ENCODE data around the gene ATG9B.
"Not testable (repeated sequence)": the region's sequence is repeated elsewhere in the genome, so short reads cannot be mapped to it uniquely, and the experiment has no call there.

Gene ATG9B

DNA sequence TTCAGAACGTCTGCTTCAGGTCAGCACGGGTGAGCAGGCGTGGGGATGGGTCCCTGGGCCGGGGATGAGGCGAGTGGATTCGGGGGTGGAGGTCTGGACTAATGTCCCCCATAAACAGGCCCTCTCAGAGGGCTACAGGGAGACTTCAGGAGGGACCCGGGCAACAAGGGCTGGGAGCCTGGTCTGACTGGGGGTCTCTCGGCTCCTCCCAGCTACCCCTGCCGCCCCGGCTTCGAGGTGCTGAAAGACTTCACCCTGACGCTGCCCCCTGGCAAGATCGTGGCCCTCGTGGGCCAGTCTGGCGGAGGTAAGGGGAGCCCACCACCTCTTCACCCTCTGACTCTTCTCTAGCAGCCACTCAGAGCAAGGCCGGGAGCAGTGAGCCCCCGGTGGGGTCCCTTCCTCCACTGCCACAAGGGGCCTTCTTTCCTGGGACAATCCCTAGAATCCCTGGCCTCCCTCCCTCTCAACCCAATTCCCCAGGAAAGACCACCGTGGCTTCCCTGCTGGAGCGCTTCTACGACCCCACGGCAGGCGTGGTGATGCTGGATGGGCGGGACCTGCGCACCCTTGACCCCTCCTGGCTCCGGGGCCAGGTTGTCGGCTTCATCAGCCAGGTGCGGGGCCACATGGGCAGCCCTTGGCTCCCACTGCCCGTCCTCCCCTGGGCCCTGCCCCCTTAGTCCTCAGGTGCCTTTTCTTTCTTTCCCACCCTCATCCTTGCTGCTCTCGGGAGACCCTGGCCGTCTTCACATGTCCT, 16.5 kb upstream of the ATG9B start:
- in situ Hi-C loops (cut with MboI; ENCODE audit: low pct_unique_long_range_greater_than_20kb, low sequenced_read_pairs), result no loop called here
- no peak for DNase-seq

DNA sequence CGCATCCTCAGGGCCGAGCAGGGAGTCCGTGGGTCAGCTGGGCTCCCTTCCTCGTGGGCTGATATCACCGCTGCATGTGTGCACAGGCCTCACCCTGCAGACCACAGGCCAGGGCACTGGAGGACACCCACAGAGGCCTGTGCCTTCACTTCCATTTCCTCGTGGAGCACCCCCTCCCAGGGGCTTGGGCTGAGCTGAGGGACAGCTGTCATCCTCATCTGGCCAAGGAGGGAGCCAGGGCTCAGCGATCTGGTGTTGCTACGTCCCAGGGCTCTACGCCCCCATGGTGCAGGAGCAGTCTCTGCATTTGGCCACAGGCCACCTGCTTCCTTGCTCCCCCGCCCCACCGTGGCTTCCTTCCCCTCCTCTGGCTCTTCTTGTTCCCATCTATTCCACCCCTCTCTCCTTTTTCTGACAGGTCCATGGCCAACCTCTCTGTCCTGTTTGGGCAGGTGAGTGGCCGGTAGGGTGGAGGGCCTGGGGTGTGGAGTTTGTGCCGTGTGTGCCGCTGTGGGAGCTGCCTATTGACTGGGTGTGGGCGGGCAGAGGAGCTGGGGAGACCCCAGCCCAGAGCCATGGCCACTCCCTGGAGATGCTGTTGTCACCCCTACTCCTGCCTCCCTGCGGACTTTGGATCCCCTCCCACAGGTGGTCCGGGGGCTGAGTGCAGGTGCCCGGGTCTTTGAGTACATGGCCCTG, 15.7 kb upstream of the ATG9B start:
- in situ Hi-C loops (cut with MboI; ENCODE audit: low pct_unique_long_range_greater_than_20kb, low sequenced_read_pairs), result no loop called here
- no peak for DNase-seq

DNA sequence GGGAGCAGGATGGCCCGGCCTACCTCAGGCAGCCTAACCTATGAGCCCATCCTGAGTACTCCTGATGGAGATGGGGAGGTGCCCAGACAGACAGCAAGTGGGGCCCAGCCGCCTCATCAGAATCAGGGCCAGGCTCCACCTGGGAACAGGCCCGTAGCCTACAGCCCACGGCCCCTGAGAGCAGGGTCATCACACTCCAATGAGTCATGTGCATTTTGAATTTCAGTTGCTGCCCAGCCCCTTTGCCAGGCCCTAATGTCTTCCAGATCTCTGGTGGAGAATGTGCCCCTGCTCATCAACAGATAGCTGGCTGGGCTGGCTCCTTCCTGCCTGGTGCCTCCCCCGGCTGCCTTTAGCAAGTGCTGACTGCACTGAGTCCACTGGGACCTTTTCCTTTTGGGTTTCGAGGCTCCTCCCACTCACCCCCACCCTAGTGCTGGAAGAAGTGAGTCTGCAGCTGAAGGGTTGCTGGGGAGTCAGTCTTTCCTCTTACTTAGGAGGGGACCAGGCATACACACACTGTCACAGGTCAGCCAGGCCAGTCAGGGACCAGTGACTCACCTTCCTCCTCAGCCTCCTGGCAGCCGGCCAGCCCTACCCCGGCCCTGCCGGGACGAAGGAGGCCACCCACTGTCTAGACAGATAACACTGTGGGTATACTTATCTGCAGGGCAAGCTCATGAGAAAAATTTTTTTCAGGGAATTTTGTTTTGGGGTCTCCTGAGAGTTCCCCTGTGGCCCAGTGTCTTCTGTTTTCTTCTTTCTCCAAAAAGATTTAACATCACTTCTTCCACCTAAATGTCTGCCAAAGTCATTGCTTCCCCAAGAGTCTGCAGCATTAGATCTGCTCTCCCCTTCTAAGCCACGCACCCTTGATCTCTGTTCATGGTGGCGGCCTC, 14.9 kb upstream of the ATG9B start:
- DNase-seq, result peak; percentile 75
- in situ Hi-C loops (cut with MboI; ENCODE audit: low pct_unique_long_range_greater_than_20kb, low sequenced_read_pairs), result no loop called here

DNA sequence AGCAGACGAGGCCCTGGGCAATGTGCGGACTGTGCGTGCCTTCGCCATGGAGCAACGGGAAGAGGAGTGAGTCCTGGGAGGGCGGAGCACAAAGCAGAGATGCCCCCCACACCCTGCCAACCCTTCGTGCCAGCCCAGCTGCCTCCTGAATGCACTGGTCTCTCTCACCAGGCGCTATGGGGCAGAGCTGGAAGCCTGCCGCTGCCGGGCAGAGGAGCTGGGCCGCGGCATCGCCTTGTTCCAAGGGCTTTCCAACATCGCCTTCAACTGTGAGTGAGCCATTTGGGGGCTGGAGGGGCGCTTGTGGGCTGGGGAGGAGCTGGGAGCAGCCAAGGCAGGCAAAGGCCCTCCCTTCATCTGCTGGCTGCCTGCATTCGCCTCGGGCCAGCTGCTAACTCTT, 11.6 kb upstream of the ATG9B start:
- in situ Hi-C loops (cut with MboI; ENCODE audit: low pct_unique_long_range_greater_than_20kb, low sequenced_read_pairs), result no loop called here
- DNase-seq, result no peak

GRCh38 chr7:151035026-151035717, 10.9 kb upstream of the ATG9B start:
- no peak for DNase-seq
- in situ Hi-C loops (cut with MboI; ENCODE audit: low pct_unique_long_range_greater_than_20kb, low sequenced_read_pairs), result no loop called here

- in situ Hi-C loops (cut with MboI; ENCODE audit: low pct_unique_long_range_greater_than_20kb, low sequenced_read_pairs), result no loop called here
- DNase-seq, result no peak
These were observed 10.2 kb upstream of the ATG9B start for GRCh38 chr7:151034312-151035025.

DNA sequence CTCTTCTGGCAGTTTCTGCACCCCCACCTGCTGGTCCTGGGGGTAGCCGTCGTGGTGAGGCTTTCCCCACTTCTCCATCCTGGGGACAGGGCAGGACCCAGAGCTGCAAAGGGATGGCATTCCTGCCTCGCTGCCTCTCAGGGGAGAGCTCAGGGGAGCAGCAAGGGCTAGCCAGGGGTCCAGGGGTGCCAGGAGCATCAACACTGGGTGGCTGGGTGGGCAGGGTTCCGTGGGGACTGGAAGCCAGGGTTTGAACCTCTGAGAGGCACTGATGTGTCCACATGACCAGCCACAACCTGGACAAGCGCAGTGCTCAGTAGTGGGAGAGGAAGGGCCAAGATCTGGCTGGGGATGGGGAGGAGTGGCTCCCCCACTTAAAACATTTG, 9.6 kb upstream of the ATG9B start:
- no peak for DNase-seq
- in situ Hi-C loops (cut with MboI; ENCODE audit: low pct_unique_long_range_greater_than_20kb, low sequenced_read_pairs), result no loop called here

DNA sequence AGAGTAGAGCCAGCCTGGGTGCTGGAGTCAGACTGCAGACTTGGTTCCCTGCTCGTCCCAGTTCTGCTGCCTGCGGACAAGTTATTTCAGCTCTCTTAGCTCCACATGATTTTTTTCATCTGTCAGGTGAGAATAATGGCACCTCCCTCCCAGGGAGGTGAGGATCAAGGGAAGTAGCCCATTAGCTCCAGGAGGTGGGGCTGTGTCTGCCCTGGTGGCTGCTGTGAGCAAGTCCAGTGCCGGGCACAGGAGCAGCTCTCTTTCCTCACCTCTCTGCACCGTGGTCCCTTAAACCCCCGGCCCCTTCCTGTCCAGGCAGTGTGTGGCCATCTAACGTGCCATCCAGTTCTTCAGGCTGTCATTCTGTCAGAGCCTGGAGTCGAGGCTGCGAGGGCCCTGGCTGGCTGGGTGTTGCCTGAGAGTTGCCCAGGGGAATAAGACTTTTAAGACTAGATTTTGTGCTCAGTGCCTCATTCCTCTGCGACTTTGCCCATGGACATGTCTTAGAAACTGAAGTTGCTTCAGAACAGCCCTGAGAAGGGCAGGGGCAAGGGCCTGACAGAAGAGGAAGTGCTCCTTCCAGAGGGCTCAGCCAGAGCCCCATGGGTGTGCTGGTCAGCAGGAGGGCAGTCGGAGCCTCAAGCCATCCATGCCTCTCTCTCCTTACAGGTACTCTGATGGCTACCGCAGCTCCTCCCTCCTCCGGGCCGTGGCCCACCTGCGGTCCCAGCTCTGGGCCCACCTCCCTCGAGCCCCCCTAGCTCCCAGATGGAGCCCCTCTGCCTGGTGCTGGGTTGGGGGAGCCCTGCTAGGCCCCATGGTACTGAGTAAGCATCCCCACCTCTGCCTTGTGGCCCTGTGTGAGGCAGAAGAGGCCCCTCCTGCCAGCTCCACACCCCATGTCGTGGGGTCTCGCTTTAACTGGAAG, 8.9 kb upstream of the ATG9B start:
- in situ Hi-C loops (cut with MboI; ENCODE audit: low pct_unique_long_range_greater_than_20kb, low sequenced_read_pairs), result no loop called here
- no peak for DNase-seq

- in situ Hi-C loops (cut with MboI; ENCODE audit: low pct_unique_long_range_greater_than_20kb, low sequenced_read_pairs), result no loop called here
- DNase-seq, result no peak
These were observed 6.7 kb upstream of the ATG9B start for GRCh38 chr7:151031011-151031410.

DNA sequence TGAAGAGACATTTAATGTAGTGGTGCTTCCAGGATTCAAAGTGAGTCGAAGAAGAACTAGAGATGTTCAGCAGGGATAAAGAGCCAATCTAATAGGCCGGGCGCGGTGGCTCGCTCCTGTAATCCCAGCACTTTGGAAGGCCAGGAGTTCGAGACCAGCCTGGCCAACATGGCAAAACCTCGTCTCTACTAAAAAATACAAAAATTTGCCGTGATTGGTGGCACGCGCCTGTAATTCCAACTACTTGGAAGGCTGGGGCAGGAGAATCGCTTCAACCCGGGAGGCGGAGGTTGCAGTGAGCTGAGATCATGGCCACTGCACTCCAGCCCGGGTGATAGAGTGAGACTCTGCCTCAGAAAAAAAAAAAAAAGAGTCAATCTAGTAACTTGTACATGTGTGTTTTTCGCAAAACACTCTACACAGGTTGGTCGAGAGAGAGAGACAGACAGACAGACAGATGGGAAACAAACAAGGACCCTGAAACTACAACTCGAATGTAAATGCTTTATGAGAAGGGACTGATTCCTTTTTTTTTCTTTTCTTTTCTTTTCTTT, 4.7 kb upstream of the ATG9B start:
- DNase-seq, result no peak
- in situ Hi-C loops (cut with MboI; ENCODE audit: low pct_unique_long_range_greater_than_20kb, low sequenced_read_pairs), result no loop called here

DNA sequence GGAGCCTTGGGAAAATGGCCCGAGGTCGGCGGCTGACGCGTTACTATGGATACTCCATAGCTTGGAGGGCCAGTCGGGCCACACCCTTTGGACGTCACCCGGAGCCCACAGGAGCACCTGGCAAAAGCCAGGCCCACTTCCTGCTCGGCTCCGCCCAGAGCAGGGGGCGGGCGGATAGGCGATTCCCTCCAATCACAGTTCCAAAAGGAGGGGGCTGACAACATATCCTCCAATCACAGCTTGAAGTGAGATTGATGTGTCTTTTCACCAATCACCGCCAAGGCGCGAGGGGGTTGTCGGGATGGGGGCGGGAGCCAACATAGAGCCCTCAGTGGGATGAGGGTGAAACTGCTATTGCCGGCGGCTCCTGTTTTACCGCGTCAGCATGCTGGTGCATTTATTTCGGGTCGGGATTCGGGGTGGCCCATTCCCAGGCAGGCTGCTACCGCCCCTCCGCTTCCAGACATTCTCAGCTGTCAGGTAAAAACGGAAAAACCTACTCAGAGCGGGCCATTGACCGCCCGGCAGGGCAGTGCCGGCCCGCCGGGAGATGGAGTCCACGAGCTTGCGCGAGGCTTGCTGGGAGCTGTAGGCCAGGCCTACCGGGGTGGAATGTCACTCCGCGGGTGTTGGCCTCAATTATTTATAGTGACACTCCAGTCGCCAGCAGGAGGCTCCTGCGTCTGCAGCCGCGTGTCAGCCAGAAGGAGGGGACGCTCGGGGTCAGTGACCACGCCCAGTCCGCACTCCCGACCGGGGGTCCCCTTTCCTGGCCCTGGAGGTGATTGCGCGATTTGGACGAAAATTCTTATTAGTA, 4.0 kb upstream of the ATG9B start, which contains the start of gene ABCB8:
ABCB8 (plus strand) TSS at position 320 of the 817 bp plus-strand sequence; CDS start at position 386, 66 bp downstream.
- in situ Hi-C loops (cut with MboI; ENCODE audit: low pct_unique_long_range_greater_than_20kb, low sequenced_read_pairs), result no loop called here
- peak; percentile 100 for DNase-seq

- DNase-seq; in situ Hi-C loops (cut with MboI; ENCODE audit: low pct_unique_long_range_greater_than_20kb, low sequenced_read_pairs): not testable (repeated sequence)
These were observed 3.4 kb upstream of the ATG9B start for GRCh38 chr7:151027728-151028130.

GRCh38 chr7:151026771-151027727, 2.8 kb upstream of the ATG9B start:
- DNase-seq; in situ Hi-C loops (cut with MboI; ENCODE audit: low pct_unique_long_range_greater_than_20kb, low sequenced_read_pairs): not testable (repeated sequence)

DNA sequence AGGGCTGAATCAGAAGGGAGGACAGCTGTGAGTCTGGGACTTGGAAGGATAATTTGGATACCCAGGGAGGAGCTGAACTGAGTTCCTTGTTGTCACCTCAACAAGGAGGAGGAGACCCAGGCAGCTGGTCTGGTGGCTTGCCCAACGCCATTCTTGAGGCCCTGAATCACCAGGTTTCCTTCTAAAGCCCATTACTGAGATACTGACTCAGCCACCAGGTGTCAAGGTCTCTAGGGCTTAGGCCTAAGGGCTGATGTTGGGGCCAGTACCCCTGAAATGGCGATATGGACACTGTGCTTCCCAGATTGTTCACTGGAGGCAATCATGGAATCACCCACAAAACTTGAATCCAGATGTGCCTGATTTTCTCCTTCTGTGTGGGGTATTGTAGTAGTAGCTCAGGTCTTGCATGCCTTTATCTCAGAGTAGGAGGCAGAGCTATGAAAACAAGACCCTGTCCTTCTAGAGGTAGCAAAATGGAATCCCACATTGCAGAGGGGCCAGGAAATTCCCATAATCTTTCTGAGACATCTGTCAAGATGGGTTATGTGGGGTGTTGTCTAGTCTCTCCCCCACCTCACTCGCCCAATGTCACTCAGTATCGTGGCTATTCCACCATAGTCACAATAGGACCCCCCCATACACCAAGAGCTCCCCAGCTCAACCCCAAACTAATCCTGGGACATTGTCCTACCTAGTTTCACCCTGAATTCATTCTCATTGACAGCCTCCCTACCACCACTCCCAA, 1.8 kb upstream of the ATG9B start:
- in situ Hi-C loops (cut with MboI; ENCODE audit: low pct_unique_long_range_greater_than_20kb, low sequenced_read_pairs), result no loop called here
- no peak for DNase-seq

DNA sequence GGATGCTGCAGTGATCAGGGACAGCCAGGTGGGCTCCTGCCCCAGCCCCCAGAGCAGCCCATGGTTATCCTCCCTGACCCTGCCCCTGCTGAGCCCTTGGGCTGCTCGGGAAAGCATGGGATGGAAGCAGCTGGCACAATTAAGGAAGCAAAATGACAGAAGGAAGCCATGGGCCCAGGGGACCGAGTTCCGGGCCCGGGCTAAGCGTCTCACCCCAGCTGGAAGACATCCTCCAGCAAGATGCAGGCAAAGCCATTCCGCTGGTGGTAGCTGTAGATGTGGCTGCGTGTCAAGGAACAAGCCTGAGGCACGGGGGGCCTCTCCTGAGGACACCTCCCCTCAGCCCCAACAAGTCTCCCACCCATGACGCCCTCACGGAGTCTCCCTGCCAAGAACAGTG, 1.1 kb downstream of the ATG9B start:
- in situ Hi-C loops (cut with MboI; ENCODE audit: low pct_unique_long_range_greater_than_20kb, low sequenced_read_pairs), result no loop called here
- no peak for DNase-seq

Measured in KBM-7 (cell line).